ENCODE data around the gene ACADSB.

The ACADSB gene

GRCh38 chr10:123001370-123001769 is 7.4 kb upstream of the ACADSB start:
- no peak for DNase-seq (ENCODE audit: low read depth, low spot score)

- no peak for DNase-seq (ENCODE audit: low read depth, low spot score)
These were observed 4.5 kb upstream of the ACADSB start for GRCh38 chr10:123004298-123004697.

DNA sequence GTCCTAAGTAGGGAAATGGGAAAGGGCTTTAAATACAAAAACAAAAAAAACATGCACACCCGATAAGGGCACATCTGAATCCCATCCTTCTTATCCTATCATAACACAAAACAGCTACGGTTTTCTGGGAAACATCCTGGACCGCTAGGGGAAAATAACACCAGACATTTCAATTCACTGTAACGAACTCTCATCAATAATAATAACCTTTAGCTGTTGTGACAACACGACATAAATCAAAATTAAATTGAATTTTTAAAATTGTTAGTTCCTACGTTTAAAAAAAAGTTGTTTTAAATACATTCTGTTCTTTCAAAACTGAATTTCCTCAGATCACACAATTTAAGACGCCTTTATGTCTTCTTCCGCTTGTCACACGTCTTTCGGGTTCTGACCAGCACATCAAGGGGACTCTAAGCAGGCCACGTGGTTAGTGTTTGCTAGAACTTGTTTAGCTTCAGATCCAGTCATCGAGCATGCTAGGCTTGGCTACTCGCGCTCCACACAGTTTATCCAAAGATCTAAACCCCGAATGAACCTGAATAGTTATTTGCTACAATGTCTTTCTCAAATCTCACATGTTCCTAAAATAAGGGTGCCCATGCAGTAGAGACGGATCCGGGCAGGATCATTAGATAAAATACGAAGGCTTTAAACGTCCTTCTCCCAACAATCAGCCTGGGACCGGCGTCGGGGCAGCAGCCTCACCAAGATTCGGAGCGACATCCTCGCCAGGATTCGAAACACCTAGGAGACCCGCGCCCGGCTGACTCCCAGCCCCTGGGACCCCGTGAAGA is 1.1 kb upstream of the ACADSB start:
- peak; percentile 18 for DNase-seq (ENCODE audit: low read depth, low spot score)

GRCh38 chr10:123009105-123009820 is 457 bp downstream of the ACADSB start:
- no peak for DNase-seq (ENCODE audit: low read depth, low spot score)

DNA sequence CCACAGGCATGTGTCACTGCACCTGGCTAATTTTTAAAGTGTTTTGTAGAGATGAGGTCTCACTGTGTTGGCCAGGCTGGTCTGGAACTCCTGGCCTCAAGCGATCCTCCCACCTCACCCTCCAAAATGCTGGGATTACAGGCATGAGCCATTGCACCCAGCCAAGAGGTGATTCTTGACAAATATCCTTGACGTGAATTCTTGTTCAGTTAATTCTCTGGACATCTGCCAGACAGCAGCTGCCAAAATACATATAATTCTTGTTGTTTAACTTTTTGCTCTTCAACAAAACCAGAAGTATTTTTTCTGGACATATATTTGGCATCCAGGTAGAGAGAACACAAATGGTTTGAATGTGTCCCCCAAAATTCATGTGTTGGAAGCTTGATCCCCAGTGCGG is 3.2 kb downstream of the ACADSB start:
- DNase-seq (ENCODE audit: low read depth, low spot score) = no peak

GRCh38 chr10:123013456-123014419 is 4.9 kb downstream of the ACADSB start:
- no peak for DNase-seq (ENCODE audit: low read depth, low spot score)

DNA sequence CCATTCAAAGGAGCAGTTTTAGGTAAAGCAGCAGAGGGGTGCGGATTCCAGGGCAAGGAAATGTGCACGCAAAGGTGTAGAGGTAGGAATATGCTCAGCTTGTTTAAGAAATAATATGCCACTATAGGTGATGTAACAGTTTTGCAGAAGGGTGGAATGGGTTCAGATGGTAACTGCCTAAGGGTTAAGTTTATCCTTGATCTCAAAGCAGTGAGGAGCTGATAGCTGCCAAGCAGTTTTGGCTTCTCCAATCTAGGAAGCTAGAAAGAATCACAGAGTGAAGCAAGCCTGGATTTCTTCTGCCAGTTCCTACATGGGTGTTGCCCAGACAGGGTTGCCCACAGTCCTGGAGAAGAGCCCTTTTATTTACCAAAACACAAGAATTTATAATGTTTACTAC is 6.0 kb downstream of the ACADSB start:
- no peak for DNase-seq (ENCODE audit: low read depth, low spot score)

GRCh38 chr10:123016228-123016627 is 7.4 kb downstream of the ACADSB start:
- no peak for DNase-seq (ENCODE audit: low read depth, low spot score)

- DNase-seq (ENCODE audit: low read depth, low spot score) = no peak
These were observed 8.8 kb downstream of the ACADSB start for GRCh38 chr10:123017421-123018165.

GRCh38 chr10:123018531-123018930 is 9.7 kb downstream of the ACADSB start:
- DNase-seq (ENCODE audit: low read depth, low spot score) = no peak

DNA sequence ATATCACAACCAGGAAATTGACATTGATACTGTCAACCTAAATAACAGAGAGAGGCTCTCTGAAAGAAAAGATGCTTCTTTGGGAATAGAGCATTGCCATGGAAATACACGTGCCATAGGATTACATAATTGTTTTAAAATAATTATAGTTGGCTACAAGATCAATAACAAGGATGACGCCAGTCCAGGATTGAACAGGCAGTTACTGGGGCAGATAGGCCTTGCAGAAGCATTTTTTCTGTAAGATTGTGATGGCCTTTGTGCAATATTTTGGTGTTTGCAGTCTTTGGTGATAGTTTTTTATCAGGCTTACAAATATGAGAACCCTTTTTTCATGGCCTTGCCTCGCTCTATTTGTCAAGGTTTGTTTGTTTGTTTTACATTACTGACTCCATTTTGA is 10.5 kb downstream of the ACADSB start:
- no peak for DNase-seq (ENCODE audit: low read depth, low spot score)

DNA sequence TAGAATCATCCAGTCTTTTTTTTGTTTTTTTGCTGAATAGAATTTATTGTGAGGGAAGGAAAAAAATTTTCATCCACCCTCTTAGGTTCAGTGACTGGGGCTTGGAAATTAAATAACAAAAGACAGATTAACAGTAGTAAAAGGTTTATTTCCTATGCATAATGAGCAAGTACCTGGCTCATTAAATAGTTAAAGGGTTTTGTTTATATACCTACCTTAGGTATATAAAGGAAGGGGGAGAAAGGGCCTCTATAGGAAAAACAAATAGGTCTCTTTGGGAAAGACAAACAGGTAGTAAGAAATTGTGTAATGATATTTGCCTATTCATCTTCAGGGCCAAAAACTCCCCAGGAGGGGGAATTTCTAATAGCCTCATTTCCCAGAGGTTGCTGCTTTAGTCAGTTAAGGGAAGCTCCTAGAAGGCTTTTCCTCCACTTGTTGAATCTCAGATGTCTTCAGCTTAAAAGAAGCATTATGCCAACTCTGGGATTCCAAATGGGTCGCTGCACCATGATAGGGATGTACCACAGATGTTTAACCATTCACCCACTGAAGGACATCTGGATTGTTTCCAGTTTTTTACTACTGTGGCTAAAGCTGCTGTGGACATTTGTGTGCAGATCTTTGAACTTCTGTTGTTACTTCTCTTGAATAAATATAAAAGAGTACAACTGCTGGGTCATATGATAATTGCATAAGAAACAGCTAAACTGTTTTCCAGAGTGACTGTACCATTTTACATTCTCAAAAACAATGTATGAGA is 11.3 kb downstream of the ACADSB start:
- no peak for DNase-seq (ENCODE audit: low read depth, low spot score)

GRCh38 chr10:123021517-123021916 is 12.7 kb downstream of the ACADSB start:
- no peak for DNase-seq (ENCODE audit: low read depth, low spot score)

- DNase-seq (ENCODE audit: low read depth, low spot score) = no peak
These were observed 15.7 kb downstream of the ACADSB start for GRCh38 chr10:123024540-123024939.

DNA sequence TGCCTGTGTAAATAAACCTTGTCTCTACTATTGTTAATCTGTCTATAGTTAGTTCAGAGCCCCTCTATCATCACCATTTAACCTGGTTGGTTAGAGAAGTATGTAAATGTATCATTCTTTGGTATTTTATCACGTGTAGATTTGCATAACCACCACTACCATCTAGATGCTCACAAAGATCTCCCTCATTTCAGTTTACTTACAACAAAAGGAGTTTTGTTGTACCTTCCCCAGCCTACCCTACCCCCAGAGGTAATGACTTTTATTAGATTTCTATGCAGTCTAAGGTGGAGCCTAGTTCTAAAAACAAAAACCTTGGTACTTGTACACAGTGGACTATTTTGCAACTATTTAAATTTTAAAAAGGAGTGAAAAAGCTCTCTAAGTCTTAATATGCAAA is 17.5 kb downstream of the ACADSB start:
- no peak for DNase-seq (ENCODE audit: low read depth, low spot score)

- no peak for DNase-seq (ENCODE audit: low read depth, low spot score)
These were observed 19.1 kb downstream of the ACADSB start for GRCh38 chr10:123027861-123028260.

DNA sequence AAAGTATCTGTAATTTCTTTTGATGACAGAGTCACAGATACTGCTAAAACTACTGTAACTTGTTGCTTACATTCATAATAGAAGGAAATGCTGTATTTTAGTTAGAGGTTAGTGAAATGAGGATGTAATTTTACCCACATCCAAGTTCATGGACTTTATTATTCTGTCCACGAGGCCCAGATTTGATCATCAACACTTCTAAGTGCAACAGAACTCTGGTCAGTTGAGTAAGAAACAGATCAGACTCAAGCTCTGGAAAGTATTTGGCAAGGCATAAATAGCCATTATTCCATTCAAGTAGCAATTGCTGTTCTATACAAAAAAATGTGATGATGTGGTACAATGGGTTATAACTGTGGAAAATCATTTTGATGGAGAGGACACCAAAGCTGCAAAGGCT is 22.3 kb downstream of the ACADSB start:
- no peak for DNase-seq (ENCODE audit: low read depth, low spot score)

DNA sequence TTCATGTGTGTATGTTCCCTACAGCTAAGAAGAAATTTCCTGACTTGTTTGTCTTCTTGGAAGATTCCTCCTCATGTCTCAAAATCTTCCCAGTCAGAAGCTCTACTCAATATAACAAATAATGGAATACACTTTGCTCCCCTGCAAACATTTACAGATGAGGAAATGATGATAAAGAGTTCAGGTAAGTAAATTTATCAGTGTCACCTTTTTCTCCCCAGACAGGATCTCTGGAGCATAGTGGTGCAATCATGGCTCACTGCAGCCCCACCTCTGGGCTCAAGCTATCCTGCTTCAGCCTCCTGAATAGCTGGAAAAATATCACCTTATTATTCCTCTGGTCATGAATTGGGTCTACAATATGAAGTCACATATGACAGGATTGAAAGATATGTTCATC is 25.5 kb downstream of the ACADSB start:
- DNase-seq (ENCODE audit: low read depth, low spot score) = no peak

DNA sequence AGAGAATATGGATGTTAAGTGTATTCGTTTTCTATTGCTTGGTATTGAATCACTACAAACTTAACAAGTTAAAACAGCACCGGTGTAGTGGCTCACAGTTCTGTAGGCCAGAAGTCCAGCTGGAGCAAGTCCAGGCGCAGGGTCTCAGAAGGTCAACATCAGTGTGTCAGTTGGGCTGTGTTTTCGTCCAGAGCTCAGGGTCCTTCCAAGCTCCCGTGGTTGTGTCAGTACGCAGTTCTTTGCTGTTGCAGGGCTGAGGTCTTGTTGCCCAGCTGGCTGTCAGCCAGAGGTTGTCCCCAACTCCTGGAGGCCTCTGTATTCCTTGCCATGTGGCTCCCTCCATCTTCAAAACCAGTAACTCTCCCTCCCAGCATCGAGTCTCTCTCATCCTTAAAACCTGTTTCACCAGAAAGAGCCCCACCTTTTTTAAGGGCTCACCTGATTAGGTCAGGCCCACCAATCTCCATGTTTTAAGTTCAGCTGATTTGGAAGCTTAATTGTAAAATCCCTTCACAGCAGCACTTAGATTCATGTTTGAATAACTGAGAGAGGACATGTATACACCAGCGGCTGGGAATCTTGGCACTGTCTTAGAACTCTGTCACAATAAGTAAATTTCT is 26.8 kb downstream of the ACADSB start:
- DNase-seq (ENCODE audit: low read depth, low spot score) = no peak

Measured in activated CD4-positive, CD25-positive, alpha-beta regulatory T cell treated with anti-CD3 and anti-CD28 coated beads, Interleukin-2, amount 50 U/mL, for 16 hours (primary cell).